HG03521 (cell line): ENCODE results near the gene DNAH17.

Experiments
- ATAC-seq: cut with Tn5 transposase; IDR thresholded peaks from one replicate; pipeline ENCODE4 v1.9.1; 2021; ENCODE audit warnings: mild to moderate bottlenecking, moderate library complexity; ENCODE audit not compliant: unreplicated experiment

The DNAH17 gene

GRCh38 chr17:78434455-78435329, 142.5 kb downstream of the DNAH17 start:
- no peak for ATAC-seq

DNA sequence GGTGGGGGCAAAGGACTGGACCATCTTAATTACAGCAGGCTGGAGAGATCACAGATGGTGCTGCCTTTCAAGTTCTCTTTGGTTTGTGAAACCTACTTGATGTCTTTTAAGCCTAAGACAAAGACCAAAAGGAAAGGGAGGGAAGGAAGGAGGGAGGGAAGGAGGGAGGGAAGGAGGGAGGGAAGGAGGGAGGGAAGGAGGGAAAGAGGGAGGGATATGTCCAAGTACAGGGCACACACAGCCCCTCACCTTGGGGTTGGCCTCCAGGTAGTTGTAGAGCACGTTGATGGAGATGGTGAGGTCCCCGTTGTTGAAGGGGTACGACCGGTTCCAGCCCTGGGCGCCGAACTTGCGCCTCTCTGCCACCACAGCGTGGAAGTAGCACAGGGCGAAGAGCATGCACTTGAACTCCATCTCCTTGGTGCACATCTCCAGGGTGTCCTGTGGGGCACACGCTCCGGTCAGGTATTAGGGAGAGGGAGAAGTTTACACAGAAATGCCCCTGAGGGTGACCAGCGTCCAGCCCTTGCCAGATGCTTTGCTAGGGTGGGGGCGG, 143.3 kb downstream of the DNAH17 start:
- ATAC-seq = no peak

- no peak for ATAC-seq
These were observed 144.0 kb downstream of the DNAH17 start for GRCh38 chr17:78433013-78433727.

- ATAC-seq = no peak
These were observed 144.8 kb downstream of the DNAH17 start for GRCh38 chr17:78432226-78433012.

DNA sequence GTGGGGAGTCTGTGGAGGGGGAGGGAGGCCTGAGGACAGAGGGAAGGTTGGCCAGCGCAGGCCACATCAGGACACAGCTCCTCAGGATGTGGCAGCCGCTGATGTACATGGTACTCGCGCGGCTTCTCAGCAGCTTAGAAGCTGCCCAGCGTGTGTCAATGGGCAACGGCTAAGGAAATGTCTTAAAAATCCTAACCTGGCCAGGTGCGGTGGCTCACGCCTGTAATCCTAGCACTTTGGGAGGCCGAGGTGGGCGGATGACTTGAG, 145.6 kb downstream of the DNAH17 start:
- no peak for ATAC-seq

- ATAC-seq = no peak
These were observed 146.1 kb downstream of the DNAH17 start for GRCh38 chr17:78430892-78431691.

DNA sequence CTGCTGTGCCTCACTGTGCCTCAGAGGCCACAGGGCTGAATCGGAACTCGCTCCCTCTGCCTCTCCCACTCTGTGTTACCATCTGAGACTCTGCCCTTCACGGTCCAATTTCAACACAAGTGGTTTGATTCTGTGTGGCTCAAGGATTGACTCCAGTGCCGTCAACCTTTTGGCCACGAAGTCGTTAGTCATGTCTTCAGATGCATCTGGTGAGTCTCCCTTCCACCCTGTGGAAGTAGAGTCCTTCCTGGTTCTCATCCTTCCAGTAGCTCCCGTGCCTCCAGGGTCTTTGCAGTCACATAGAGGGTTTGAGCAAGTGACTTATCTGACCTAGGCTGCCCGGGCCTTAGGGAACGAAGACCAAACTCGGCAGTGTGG, 147.6 kb downstream of the DNAH17 start:
- no peak for ATAC-seq

DNA sequence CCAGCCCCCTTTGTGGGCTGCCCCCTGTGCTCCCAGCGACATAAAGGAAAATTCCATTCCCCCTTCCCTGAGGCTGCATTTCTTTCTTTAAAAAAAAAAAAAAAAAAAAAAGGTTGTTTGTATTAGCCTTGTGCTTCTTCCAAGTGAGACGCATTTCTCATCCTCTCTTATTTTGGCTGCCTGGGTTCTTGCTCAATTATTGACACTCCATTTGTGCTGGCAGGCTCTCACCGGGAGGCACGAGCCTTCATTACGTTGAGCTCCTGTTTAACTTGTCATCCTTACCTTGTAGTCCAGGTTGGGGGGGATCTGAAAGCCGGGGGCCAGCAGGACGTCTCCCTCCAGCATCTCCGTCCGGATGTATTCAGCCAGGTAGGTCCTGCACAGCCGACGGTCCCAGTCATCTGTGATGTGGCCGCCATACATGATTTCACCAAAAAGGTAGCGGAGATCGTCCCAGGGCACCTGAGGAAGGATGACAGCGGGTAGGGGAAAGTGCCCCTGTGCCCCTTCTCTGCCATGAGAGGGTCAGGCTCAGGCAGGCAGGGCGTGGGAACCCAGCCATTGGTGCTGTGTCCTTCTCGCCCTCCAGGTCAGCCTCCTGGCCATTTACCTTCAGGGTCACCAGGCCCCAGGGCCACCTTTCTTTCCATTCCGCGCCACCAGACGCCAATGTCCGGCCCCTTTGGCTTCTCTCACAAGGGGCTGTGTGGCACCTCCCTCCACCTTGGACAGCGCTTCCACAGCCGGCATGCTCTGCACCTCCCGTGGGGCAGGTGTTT, 148.2 kb downstream of the DNAH17 start:
- ATAC-seq = no peak

DNA sequence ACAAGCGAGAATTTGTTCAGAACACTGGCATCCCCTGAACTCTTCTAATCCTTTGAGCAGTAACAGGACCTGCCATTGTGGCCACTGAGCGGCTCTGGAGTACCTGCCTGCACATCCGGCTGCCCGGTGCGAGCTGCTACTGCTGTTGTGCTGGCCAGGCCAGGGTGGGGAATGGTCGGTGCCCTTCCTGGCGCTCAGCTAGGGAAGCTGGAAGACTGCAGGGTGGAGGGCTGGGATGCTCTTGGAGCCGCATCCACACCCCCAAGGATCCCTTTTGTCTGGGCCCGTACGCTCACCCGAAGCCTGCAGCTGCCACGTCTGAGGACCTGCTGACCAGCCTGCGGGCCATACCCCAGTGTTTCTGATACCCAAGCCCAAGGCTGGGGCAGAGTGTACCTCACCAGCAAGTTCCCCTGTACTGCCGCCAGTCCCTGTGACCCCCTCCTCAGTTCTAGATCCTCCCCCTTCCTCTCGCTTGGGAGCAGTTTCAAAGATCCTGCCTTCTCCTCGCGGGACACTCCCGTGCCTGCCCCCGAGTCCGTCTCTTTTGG, 149.1 kb downstream of the DNAH17 start:
- ATAC-seq = no peak

DNA sequence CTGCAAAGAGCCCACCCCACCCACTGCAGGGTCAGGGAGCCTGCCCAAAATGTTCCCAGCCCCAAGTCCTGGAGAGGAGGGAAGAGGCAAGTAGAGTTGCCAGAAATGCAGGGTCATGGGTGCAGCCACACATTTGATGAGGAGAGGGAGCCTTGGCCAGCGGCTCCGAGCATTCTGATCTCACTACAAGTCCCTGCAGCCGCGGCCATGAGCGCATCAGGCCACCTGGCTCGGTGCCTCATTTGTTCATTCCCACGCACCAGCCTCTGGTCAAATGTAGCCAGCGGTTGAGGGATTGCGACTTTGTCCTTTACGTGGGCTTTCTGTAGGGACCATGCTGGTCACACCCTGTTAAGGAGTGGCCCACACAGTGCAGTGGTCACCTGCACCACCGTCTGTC, 150.1 kb downstream of the DNAH17 start:
- no peak for ATAC-seq

- ATAC-seq = no peak
These were observed 150.8 kb downstream of the DNAH17 start for GRCh38 chr17:78426293-78426879.

DNA sequence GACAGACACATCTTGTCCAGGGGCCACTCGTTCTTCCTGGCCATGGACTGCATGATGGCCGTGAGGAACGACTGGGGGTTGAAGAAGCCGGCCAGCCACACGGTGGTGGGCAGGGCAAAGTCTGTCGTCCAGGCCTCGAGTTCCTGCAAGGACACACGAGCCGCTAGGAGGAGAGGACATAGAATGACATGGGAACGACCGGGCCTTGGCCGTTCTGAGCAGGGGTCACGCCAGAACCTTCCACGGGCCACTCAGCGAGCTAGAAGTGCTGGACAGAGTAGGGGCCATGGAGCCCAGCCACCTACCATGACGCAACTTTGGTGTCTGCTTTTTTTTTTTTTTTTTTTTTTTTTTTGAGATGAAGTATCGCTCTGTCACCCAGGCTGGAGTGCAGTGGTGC, 151.8 kb downstream of the DNAH17 start:
- no peak for ATAC-seq

GRCh38 chr17:78423961-78424675, 153.1 kb downstream of the DNAH17 start:
- ATAC-seq = no peak

- ATAC-seq = no peak
These were observed 154.2 kb downstream of the DNAH17 start for GRCh38 chr17:78422872-78423588.

- ATAC-seq = no peak
These were observed 155.0 kb downstream of the DNAH17 start for GRCh38 chr17:78422267-78422605.

DNA sequence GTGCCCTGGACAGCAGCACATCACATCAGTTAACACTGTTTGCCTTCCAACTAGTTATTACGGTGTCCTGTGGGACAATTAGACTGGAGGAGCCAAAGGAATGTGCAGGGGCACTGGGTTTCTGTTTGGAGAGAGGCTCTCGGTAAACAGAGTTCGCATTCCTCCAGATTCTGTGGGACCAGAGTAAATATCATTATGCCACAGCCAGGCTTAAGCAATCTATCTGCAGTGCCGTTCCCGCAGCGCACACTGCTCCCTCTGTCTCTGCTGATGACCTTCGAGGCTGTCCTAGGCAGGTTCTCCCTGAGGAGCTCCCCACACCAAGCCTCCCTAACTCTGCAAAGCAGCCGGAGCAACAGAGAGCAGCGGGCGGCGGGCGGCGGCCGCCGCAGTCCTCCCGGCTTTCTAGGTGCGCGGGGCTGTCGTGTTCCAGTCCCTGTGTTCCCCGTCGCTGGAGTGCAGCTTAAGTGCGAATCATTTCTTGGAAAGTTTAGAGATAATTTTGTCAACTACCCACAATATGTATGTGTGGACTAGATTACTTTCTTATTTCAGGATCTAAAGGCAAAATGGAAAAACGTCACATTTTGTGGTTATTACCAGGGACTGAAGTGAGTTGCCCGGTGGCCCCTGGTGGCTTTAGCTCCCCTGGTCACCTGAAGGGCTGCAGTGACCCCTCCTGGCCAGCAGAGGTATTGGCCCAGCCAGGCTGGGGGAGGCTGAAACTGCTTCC, 155.5 kb downstream of the DNAH17 start:
- ATAC-seq = no peak

- ATAC-seq = no peak
These were observed 156.1 kb downstream of the DNAH17 start for GRCh38 chr17:78421084-78421533.
